Naive thymus-derived CD4-positive, alpha-beta T cell (primary cell): ENCODE results near the gene ZDHHC14. TPM values are rescaled to one million over a fixed set of nuclear protein-coding genes. Genes with fewer than 3 reads are reported as not detected.

Source experiments
- ATAC-seq: fragments of 150-1000 bp; cut with Tn5 transposase; 2 replicates; pipeline ENCODE4 v1.10.0; 2021; ENCODE audit warnings: mild to moderate bottlenecking, moderate library complexity
- CTCF ChIA-PET: fragments of 350-600 bp; sonication (Branson Sonifier 250); formaldehyde crosslinking; loops from one replicate; lab custom pipeline; 2021; ENCODE audit warnings: antibody characterized with exemption; lab: Charles Lee
- POLR2A ChIA-PET: fragments of 350-600 bp; sonication (Branson Sonifier 250); formaldehyde crosslinking; loops from one replicate; lab custom pipeline; 2021; ENCODE audit warnings: antibody characterized with exemption, inconsistent platforms; lab: Charles Lee
- DNase-seq, 9 donors: peaks; one replicate each; pipeline versions ENCODE4 v3.0.0 to v3.0.0-alpha.2; 2020 to 2022; ENCODE audit warnings: mixed read lengths in 1 of 9
- H3K27ac ChIP-seq: one replicate; pipeline ENCODE4 v1.7.0; 2013; ENCODE audit warnings: mild to moderate bottlenecking, low read depth, low read length, moderate library complexity
- H3K27me3 ChIP-seq, 2 donors: one replicate each; pipeline ENCODE4 v1.7.0; 2013; ENCODE audit warnings: low read length in 2 of 2, mild to moderate bottlenecking in 2 of 2, moderate library complexity in 2 of 2; ENCODE audit not compliant: control insufficient read depth in 2 of 2, insufficient read depth in 2 of 2
- H3K36me3 ChIP-seq, 3 experiments: 1 replicate in 2 of 3; 2 replicates in 1 of 3; pipeline ENCODE4 v1.7.0; 2013; ENCODE audit warnings: low read length in 3 of 3, mild to moderate bottlenecking in 3 of 3, moderate library complexity in 1 of 3; ENCODE audit not compliant: insufficient read depth in 3 of 3, control insufficient read depth in 2 of 3
- H3K4me1 ChIP-seq, 2 donors: one replicate each; pipeline ENCODE4 v1.7.0; 2013; ENCODE audit warnings: low read length in 2 of 2, mild to moderate bottlenecking in 2 of 2, moderate library complexity in 1 of 2; ENCODE audit not compliant: control insufficient read depth in 2 of 2, insufficient read depth in 2 of 2
- H3K4me3 ChIP-seq: 2 replicates; pipeline ENCODE4 v1.7.0; 2013; ENCODE audit warnings: mild to moderate bottlenecking, low read length
- H3K9me3 ChIP-seq, 3 experiments: 1 replicate in 2 of 3; 2 replicates in 1 of 3; pipeline ENCODE4 v1.7.0; 2013; ENCODE audit warnings: low read length in 3 of 3; ENCODE audit not compliant: control insufficient read depth in 2 of 3
- H3K27ac Mint-ChIP-seq, 9 donors: one replicate each; pipeline ENCODE4 v1.8.0; 2020 to 2022; ENCODE audit warnings: mixed read lengths in 9 of 9, mild to moderate bottlenecking in 8 of 9, moderate library complexity in 5 of 9, inconsistent platforms in 2 of 9
- H3K27me3 Mint-ChIP-seq, 5 donors: one replicate each; pipeline ENCODE4 v1.8.0; 2021 to 2022; ENCODE audit warnings: mixed read lengths in 5 of 5, mild to moderate bottlenecking in 1 of 5
- H3K36me3 Mint-ChIP-seq, 5 donors: one replicate each; pipeline ENCODE4 v1.8.0; 2020 to 2022; ENCODE audit warnings: mixed read lengths in 5 of 5, mild to moderate bottlenecking in 3 of 5, inconsistent platforms in 1 of 5
- H3K4me1 Mint-ChIP-seq, 7 donors: one replicate each; pipeline ENCODE4 v1.8.0; 2020 to 2022; ENCODE audit warnings: mixed read lengths in 7 of 7, mild to moderate bottlenecking in 3 of 7, inconsistent platforms in 1 of 7
- H3K4me3 Mint-ChIP-seq, 10 donors: one replicate each; pipeline ENCODE4 v1.8.0; 2020 to 2022; ENCODE audit warnings: mild to moderate bottlenecking in 10 of 10, mixed read lengths in 10 of 10, moderate library complexity in 6 of 10, inconsistent platforms in 2 of 10
- H3K9me3 Mint-ChIP-seq, 11 donors: one replicate each; pipeline ENCODE4 v1.8.0; 2020 to 2022; ENCODE audit warnings: mixed read lengths in 11 of 11, mild to moderate bottlenecking in 4 of 11, inconsistent platforms in 1 of 11, moderate library complexity in 1 of 11
- intact Hi-C, 2 donors: fragments of 100-400 bp; cut with micrococcal nuclease; formaldehyde crosslinking; loops; one replicate each; pipeline ENCODE4 v1.15.1; 2023
- polyA plus RNA-seq, 2 donors: library from polyadenylated mRNA; unstranded; fragments of 300-500 nt; fragmentation: Illumina TruSeq; gene quantifications; one replicate each; pipeline ENCODE4 v1.2.3, GENCODE V29; 2021
- total RNA-seq, 6 experiments: library from RNA in 5 of 6; stranded (reverse) in 5 of 6; gene quantifications; 1 replicate in 5 of 6; 2 replicates in 1 of 6; pipeline ENCODE4 v1.2.3 and lab custom pipeline; 2021 to 2026

ZDHHC14 gene
- total and polyA plus RNA-seq, 7 experiments from 2014 or later = 0.13 to 18.2 (median 0.95) TPM

- Histone ChIP-seq H3K4me3 (no peak overlapping the region), H3K4me1 (peaks cover 0 to 6% of the 10 kb centered on the region in 2 donors), H3K36me3 (no peaks in the 10 kb centered on the region), H3K27me3 (no peaks in the 10 kb centered on the region), H3K27ac (no peak overlapping the region), H3K9me3 (peaks cover 0 to 4% (median 0%) of the 10 kb centered on the region in 3 experiments)
- intact Hi-C loops = no loop called here
- ATAC-seq (no peak), DNase-seq (no peak)
- no peaks in the 10 kb centered on the region for H3K27me3 Mint-ChIP-seq
- no peak overlapping the region for H3K27ac Mint-ChIP-seq
- peaks cover 5 to 46% (median 6%) of the 10 kb centered on the region in 7 donors for H3K4me1 Mint-ChIP-seq
- CTCF ChIA-PET = no interaction called here
- no peak overlapping the region for H3K4me3 Mint-ChIP-seq
- peaks cover 0 to 37% (median 0%) of the 10 kb centered on the region in 5 donors for H3K36me3 Mint-ChIP-seq
- POLR2A ChIA-PET = no interaction called here
- H3K9me3 Mint-ChIP-seq = peaks cover 0 to 10% (median 0%) of the 10 kb centered on the region in 11 donors
Measured at GRCh38 chr6:157522472-157522871, 141.5 kb downstream of the ZDHHC14 start.

GRCh38 chr6:157524735-157525134 lies 143.7 kb downstream of the ZDHHC14 start:
- intact Hi-C loops = no loop called here
- Mint-ChIP-seq H3K27ac (no peak overlapping the region), H3K9me3 (peaks cover 0 to 16% (median 0%) of the 10 kb centered on the region in 11 donors), H3K36me3 (peaks cover 0 to 44% (median 0%) of the 10 kb centered on the region in 5 donors), H3K4me3 (no peak overlapping the region), H3K4me1 (peaks cover 13 to 61% (median 14%) of the 10 kb centered on the region in 7 donors), H3K27me3 (no peaks in the 10 kb centered on the region)
- Histone ChIP-seq H3K4me3 (no peak overlapping the region), H3K9me3 (peaks cover 0 to 4% (median 0%) of the 10 kb centered on the region in 3 experiments), H3K27me3 (no peaks in the 10 kb centered on the region), H3K4me1 (peaks cover 0 to 9% of the 10 kb centered on the region in 2 donors), H3K36me3 (no peaks in the 10 kb centered on the region), H3K27ac (no peak overlapping the region)
- DNase-seq = no peak
- no peak for ATAC-seq
- CTCF ChIA-PET = no interaction called here
- POLR2A ChIA-PET = interaction anchor here (1.0 to 1.2 kb wide), 2 partner anchors 14 to 22 kb away, joined by 3 read pairs; no protein-coding TSS in a partner anchor

- peaks cover 0 to 48% (median 0%) of the 10 kb centered on the region in 5 donors for H3K36me3 Mint-ChIP-seq
- intact Hi-C loops = no loop called here
- POLR2A ChIA-PET = interaction anchor here (1.0 kb wide), 1 partner anchor 21 kb away, joined by 3 read pairs; no protein-coding TSS in a partner anchor
- CTCF ChIA-PET = interaction anchor here (0.9 kb wide), 1 partner anchor 43 kb away, joined by 3 read pairs; no protein-coding TSS in a partner anchor
- no peaks in the 10 kb centered on the region for H3K27me3 ChIP-seq
- ATAC-seq (no peak), DNase-seq (no peak)
- H3K27ac Mint-ChIP-seq = peak overlapping the region in 1 of 9 donors; percentile 83
- H3K9me3 ChIP-seq = peaks cover 0 to 4% (median 0%) of the 10 kb centered on the region in 3 experiments
- H3K4me1 Mint-ChIP-seq = peaks cover 13 to 62% (median 15%) of the 10 kb centered on the region in 7 donors
- no peak overlapping the region for H3K4me3 ChIP-seq
- H3K4me1 ChIP-seq = peaks cover 0 to 9% of the 10 kb centered on the region in 2 donors
- no peaks in the 10 kb centered on the region for H3K27me3 Mint-ChIP-seq
- H3K27ac ChIP-seq = no peak overlapping the region
- peak overlapping the region in 1 of 10 donors; percentile 32 for H3K4me3 Mint-ChIP-seq
- H3K9me3 Mint-ChIP-seq = peaks cover 0 to 16% (median 0%) of the 10 kb centered on the region in 11 donors
- no peaks in the 10 kb centered on the region for H3K36me3 ChIP-seq
Measured at GRCh38 chr6:157525292-157525889, 144.4 kb downstream of the ZDHHC14 start.

DNA sequence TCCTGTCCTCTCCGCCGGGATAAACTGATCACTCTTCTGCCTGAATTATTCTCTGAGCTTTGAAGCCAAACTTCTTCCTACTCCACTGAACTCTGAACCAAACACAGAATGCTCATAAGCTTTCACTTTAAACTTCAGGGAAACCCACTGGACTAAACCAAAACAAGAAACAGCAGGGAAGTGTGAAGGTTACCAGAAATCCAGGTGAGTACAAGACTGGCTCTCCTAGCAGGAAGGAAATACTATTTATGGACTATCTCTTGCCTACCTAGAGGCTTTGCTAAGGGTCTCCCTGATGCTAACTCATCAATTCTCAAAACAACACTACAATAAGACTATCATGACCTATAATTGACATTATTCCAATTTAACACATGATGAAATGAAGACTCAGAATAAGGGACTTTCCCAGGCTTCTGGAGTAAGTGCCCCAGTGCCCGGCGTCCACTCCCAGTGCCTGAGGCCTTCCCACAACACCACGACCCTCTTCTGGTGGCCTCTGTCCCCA lies 145.0 kb downstream of the ZDHHC14 start:
- H3K27me3 ChIP-seq = no peaks in the 10 kb centered on the region
- peaks cover 0 to 9% of the 10 kb centered on the region in 2 donors for H3K4me1 ChIP-seq
- no peaks in the 10 kb centered on the region for H3K36me3 ChIP-seq
- peaks cover 0 to 16% (median 0%) of the 10 kb centered on the region in 11 donors for H3K9me3 Mint-ChIP-seq
- intact Hi-C loops = loop anchor here in 1 of 2 donors (2.0 kb wide), 1 partner anchor 61 kb away; no protein-coding TSS in a partner anchor
- H3K36me3 Mint-ChIP-seq = peaks cover 0 to 48% (median 0%) of the 10 kb centered on the region in 5 donors
- CTCF ChIA-PET = interaction anchor here (0.9 kb wide), 1 partner anchor 43 kb away, joined by 3 read pairs; no protein-coding TSS in a partner anchor
- H3K4me3 ChIP-seq = no peak overlapping the region
- no peak for DNase-seq
- H3K27ac Mint-ChIP-seq = peak overlapping the region in 2 of 9 donors; percentile 10 to 83
- H3K9me3 ChIP-seq = peaks cover 0 to 4% (median 0%) of the 10 kb centered on the region in 3 experiments
- ATAC-seq = no peak
- no peaks in the 10 kb centered on the region for H3K27me3 Mint-ChIP-seq
- peak overlapping the region in 1 of 10 donors; percentile 32 for H3K4me3 Mint-ChIP-seq
- peaks cover 13 to 62% (median 15%) of the 10 kb centered on the region in 7 donors for H3K4me1 Mint-ChIP-seq
- no peak overlapping the region for H3K27ac ChIP-seq
- POLR2A ChIA-PET = interaction anchor here (1.0 kb wide), 1 partner anchor 20 kb away, joined by 3 read pairs; no protein-coding TSS in a partner anchor

DNA sequence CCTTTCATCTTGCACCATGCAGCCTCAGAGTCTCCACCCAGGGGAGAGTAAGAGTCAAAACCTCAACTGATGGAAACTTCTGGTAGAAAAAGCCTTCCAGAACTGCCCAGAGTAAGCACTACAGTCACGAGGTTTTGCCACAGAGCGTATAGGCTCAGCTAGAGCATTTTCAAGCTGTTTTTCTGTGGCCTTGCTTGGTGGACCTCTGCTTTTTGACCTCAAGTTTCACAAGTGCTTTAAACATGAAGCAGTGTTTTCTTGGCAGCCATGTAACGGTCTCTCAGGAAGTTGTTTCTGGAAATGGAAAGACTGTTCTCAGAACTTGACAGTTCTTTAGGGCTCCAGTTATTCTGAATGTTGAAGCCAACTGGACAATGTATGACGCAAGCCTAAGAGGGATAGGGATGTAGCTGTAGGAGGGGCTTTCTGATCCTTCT lies 146.5 kb downstream of the ZDHHC14 start:
- Mint-ChIP-seq H3K36me3 (peaks cover 0 to 46% (median 0%) of the 10 kb centered on the region in 5 donors), H3K27ac (peak overlapping the region in 2 of 9 donors; percentile 83), H3K4me1 (peaks cover 13 to 50% (median 15%) of the 10 kb centered on the region in 7 donors), H3K27me3 (no peaks in the 10 kb centered on the region), H3K4me3 (peak overlapping the region in 1 of 10 donors; percentile 44), H3K9me3 (peaks cover 0 to 13% (median 0%) of the 10 kb centered on the region in 11 donors)
- ChIA-PET CTCF (no interaction called here), POLR2A (no interaction called here)
- no peaks in the 10 kb centered on the region for H3K27me3 ChIP-seq
- intact Hi-C loops = loop anchor here in 1 of 2 donors (1.0 to 2.0 kb wide), 2 partner anchors 8 to 63 kb away; no protein-coding TSS in a partner anchor
- H3K9me3 ChIP-seq = no peaks in the 10 kb centered on the region
- peak in 6 of 9 donors; percentile 14 to 43 (median 31) for DNase-seq
- peaks cover 0 to 9% of the 10 kb centered on the region in 2 donors for H3K4me1 ChIP-seq
- peak; percentile 55 for ATAC-seq
- H3K36me3 ChIP-seq = no peaks in the 10 kb centered on the region
- H3K4me3 ChIP-seq = no peak overlapping the region
- H3K27ac ChIP-seq = no peak overlapping the region

DNA sequence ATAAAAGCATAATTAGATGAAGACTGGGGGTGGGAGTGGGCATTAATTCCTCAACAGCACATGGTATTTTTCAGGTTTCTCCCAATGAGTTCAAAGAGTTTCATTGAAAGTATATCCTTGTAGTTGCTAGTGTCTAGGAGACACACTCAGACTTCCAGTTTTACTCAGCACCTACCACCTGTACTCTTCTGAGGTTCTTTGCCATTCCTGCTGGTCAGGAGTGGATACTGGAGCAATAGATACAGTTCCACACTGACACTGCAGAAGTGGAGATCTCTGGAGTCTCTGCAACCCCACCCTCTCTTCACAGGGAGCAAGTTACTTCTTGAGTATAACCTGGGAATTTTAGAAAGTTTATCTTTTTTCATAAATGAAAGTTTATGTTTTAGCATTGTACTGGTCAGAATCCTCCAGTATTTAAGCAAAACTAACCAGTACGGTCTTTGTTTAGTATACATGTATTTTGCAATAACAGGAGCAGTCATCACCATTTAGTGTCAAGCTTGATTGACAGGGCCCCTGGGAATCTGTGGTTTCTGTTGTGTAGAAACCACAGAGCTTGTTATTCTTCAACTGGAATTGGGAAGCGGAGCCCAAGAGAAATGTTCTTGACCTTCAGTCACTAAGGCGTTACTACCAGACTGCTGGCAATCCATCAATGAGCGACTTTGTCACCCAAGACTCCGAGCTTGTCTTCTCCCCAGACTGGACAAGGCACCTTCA lies 148.1 kb downstream of the ZDHHC14 start:
- H3K27ac Mint-ChIP-seq = no peak overlapping the region

More for the DNA sequence above, 148.1 kb downstream of the ZDHHC14 start:
- ChIA-PET POLR2A (interaction anchor here (0.8 kb wide), 1 partner anchor 10 kb away, joined by 3 read pairs; no protein-coding TSS in a partner anchor), CTCF (interaction anchor here (0.5 kb wide), 1 partner anchor 216 kb away, joined by 4 read pairs; no protein-coding TSS in a partner anchor)
- no peak overlapping the region for H3K27ac ChIP-seq
- ATAC-seq (no peak), DNase-seq (no peak)
- peaks cover 2 to 9% of the 10 kb centered on the region in 2 donors for H3K4me1 ChIP-seq
- intact Hi-C loops = loop anchor here in 1 of 2 donors (2.0 kb wide), 1 partner anchor 40 kb away; no protein-coding TSS in a partner anchor
- Mint-ChIP-seq H3K9me3 (peaks cover 0 to 10% (median 0%) of the 10 kb centered on the region in 11 donors), H3K4me1 (peaks cover 13 to 54% (median 18%) of the 10 kb centered on the region in 7 donors), H3K36me3 (peaks cover 0 to 42% (median 0%) of the 10 kb centered on the region in 5 donors), H3K4me3 (no peak overlapping the region), H3K27me3 (no peaks in the 10 kb centered on the region)
- H3K36me3 ChIP-seq = no peaks in the 10 kb centered on the region
- H3K4me3 ChIP-seq = no peak overlapping the region
- H3K27me3 ChIP-seq = no peaks in the 10 kb centered on the region
- no peaks in the 10 kb centered on the region for H3K9me3 ChIP-seq
